Measurements from ENCODE around the gene NAA16. TPM values are rescaled to one million over a fixed set of nuclear protein-coding genes. Genes with fewer than 3 reads are reported as not detected.

NAA16 gene
- total and polyA plus RNA-seq, 2 of the 4 experiments (the other 2 are of a cell fraction): 6.6 to 8.8 TPM

DNA sequence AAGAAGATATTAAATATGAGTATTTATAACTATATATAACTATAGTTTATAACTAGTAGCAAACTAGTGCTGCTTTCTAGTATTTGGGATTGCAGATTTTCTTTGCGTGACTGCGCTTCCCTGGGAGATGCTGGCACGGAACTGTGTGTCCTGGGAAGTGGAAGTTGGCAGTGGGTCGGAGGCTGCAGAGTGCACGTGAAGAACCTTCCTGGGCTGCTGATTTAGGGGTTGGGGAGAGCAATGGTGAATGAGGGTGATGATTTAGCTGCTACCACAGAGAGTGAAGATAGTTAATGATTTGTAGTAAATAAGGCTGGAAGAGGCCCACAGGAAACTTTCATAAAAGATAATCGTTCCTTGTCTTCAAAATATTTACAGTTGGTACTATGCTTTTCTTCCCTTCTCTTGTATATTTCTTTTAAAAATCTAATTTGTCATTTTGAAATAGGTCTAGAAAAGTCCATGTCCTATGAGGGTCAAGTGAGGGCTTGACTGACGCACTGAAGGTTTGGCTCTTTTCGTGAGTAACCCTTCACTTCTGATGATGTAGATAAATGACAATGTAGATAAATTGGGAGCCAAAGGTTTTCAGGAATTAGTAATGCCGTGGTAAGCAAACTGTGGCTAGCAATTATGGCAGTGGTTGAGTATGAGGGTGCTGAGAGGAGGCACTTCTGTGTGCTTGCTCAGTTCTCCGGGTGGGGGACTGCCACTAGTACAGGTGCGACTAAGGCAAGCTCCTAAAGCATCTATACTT is 3.0 kb upstream of the NAA16 start:
- H4K20me1 ChIP-seq (ENCODE audit: insufficient read depth, low read length): peaks cover 4% of the 10 kb centered on the region; the same call in 1 of the 2 replicates
- no peak overlapping the region for H3K9ac ChIP-seq (ENCODE audit: low read depth, low read length)
- H3K14ac ChIP-seq (replicated peaks; ENCODE audit: low read depth, low read length): no peak overlapping the region
- H3K18ac ChIP-seq (ENCODE audit: low read depth, low read length): no peak overlapping the region
- H3K27me3 ChIP-seq (ENCODE audit: control insufficient read depth, insufficient read depth, low read length): no peaks in the 10 kb centered on the region
- no peak overlapping the region for H2AK9ac ChIP-seq (replicated peaks; ENCODE audit: low read depth, low read length, poor library complexity)
- H4K91ac ChIP-seq (ENCODE audit: insufficient read depth, low read depth, low read length): no peak overlapping the region
- H3K79me1 ChIP-seq (ENCODE audit: low read depth in 1 of 2, low read length in 2 of 2): peaks cover 0 to 6% of the 10 kb centered on the region in 2 experiments; a peak in 1 of 4 replicates
- ATAC-seq (ENCODE audit: low read depth): no peak
- no peak overlapping the region for H3K4ac ChIP-seq (ENCODE audit: low read depth, low read length)
- ChIA-PET CTCF (no interaction called here), POLR2A (ENCODE audit: unreplicated experiment) (no interaction called here)
- H2BK15ac ChIP-seq (ENCODE audit: low read depth, low read length): no peak overlapping the region
- dilution Hi-C loops (cut with HindIII; ENCODE audit: low sequenced_read_pairs, unreplicated experiment) (no loop called here), intact Hi-C loops (cut with micrococcal nuclease) (no loop called here), in situ Hi-C loops (cut with MboI; ENCODE audit: low sequenced_read_pairs) (loop anchor here (25.0 kb wide), 1 partner anchor 221 kb away; no protein-coding TSS in a partner anchor)
- H2BK20ac ChIP-seq (ENCODE audit: low read depth, low read length): no peak overlapping the region
- no peak overlapping the region for H3K4me2 ChIP-seq (ENCODE audit: low read depth, low read length)
- no peak overlapping the region for H3K23ac ChIP-seq (ENCODE audit: low read depth, low read length)
- H2BK120ac ChIP-seq (ENCODE audit: low read depth, low read length): no peak overlapping the region
- 0 out of 2 replicates have a peak, but pooled peaks cover 4% of the 10 kb centered on the region for H3K4me1 ChIP-seq (ENCODE audit: control insufficient read depth, insufficient read depth, low read length)
- H4K5ac ChIP-seq (ENCODE audit: low read depth, low read length): no peak overlapping the region
- no peak overlapping the region for H2AFZ ChIP-seq (replicated peaks; ENCODE audit: low read length, poor library complexity)
- H3K4me3 ChIP-seq (ENCODE audit: insufficient read depth, low read depth, low read length): no peak overlapping the region
- H2BK5ac ChIP-seq (ENCODE audit: low read depth, low read length, poor library complexity, severe bottlenecking): no peak overlapping the region
- no peak for DNase-seq
- WGBS, 2 experiments (ENCODE audit: extremely low coverage in 2 of 2, insufficient read length in 1 of 2): 73% methylated on average over 5 of the region's 11 CpGs; no CpG with 5 or more reads in 1 of the 2 experiments
- no peak overlapping the region for H3K56ac ChIP-seq (ENCODE audit: extremely low read depth, insufficient read depth, low read length)
- H3K9me3 ChIP-seq (ENCODE audit: control insufficient read depth, insufficient read depth, low read length): no peaks in the 10 kb centered on the region
- no peaks in the 10 kb centered on the region for H3K36me3 ChIP-seq (ENCODE audit: control insufficient read depth, insufficient read depth, low read length)
- H4K8ac ChIP-seq (ENCODE audit: low read depth in 2 of 2, low read length in 2 of 2): no peak overlapping the region
- TF ChIP-seq RAD21 (IDR thresholded peaks at IDR 0.05; ENCODE audit: low read length) (no peak), SMC3 (IDR thresholded peaks at IDR 0.05; ENCODE audit: low read depth, low read length) (no peak), BHLHE40 (IDR thresholded peaks at IDR 0.05; ENCODE audit: low read depth, low read length) (no peak), MAZ (IDR thresholded peaks at IDR 0.05; ENCODE audit: borderline replicate concordance, low read depth, low read length) (no peak), FOS (IDR thresholded peaks at IDR 0.05; ENCODE audit: low read depth, low read length) (no peak), MXI1 (IDR thresholded peaks at IDR 0.05; ENCODE audit: borderline replicate concordance, low read depth, low read length) (no peak), CHD1 (IDR thresholded peaks at IDR 0.05; ENCODE audit: low read depth, low read length) (no peak)
- TF ChIP-seq, protein P1, sequence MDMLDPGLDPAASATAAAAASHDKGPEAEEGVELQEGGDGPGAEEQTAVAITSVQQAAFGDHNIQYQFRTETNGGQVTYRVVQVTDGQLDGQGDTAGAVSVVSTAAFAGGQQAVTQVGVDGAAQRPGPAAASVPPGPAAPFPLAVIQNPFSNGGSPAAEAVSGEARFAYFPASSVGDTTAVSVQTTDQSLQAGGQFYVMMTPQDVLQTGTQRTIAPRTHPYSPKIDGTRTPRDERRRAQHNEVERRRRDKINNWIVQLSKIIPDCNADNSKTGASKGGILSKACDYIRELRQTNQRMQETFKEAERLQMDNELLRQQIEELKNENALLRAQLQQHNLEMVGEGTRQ (IDR thresholded peaks at IDR 0.05; ENCODE audit: low read depth, low read length): no peak
- no TSS peak for BruUV-seq (replicated peaks)
- H2AK5ac ChIP-seq (ENCODE audit: low read depth, low read length): no peak overlapping the region
- no peak overlapping the region for H3K27ac ChIP-seq (ENCODE audit: insufficient read depth, low read length)
- H3K9me1 ChIP-seq (ENCODE audit: insufficient read depth, low read length): no peaks in the 10 kb centered on the region

All from IMR-90 (cell line).